ENCODE measurements around the gene PRDX5. TPM values are rescaled to one million over a fixed set of nuclear protein-coding genes. Genes with fewer than 3 reads are reported as not detected.
A peak's percentile ranks its signal among the peaks of the same experiment; 100 is the strongest.

PRDX5 gene
- total and polyA plus RNA-seq, 9 of the 15 experiments (the other 6 are each of a cell fraction or from before 2014, with no cell fraction given) = 40.8 to 327 (median 204) TPM

GRCh38 chr11:64356498-64357411 lies 38.8 kb downstream of the PRDX5 start (continued):
- TF ChIP-seq ZKSCAN1 (IDR thresholded peaks at IDR 0.05; ENCODE audit: low read depth, low read length) = peak; percentile 98
- no peak for TF ChIP-seq BRCA1 (IDR thresholded peaks at IDR 0.05)
- TF ChIP-seq BRCA1 (CRISPR knock-in tag; IDR thresholded peaks at IDR 0.05) = no peak
- TF ChIP-seq CTBP1 (IDR thresholded peaks at IDR 0.05; ENCODE audit: borderline replicate concordance) = peak; percentile 60; the same call in 1 of the 2 replicates
- TF ChIP-seq ZBTB1 (CRISPR knock-in tag; IDR thresholded peaks at IDR 0.05; ENCODE audit: borderline replicate concordance, low read depth) = no peak
- TF ChIP-seq MAFK (IDR thresholded peaks at IDR 0.05; ENCODE audit: low read length) = no peak
- peak; percentile 25 for TF ChIP-seq TBP (optimal IDR thresholded peaks at IDR 0.05; ENCODE audit: low read depth, low read length)
- TF ChIP-seq HNRNPH1 (optimal IDR thresholded peaks at IDR 0.05; ENCODE audit: low read depth, low read length) = no peak
- 0 out of 2 replicates have a peak, but pooled peaks have one; percentile 26 for TF ChIP-seq MTA2 (IDR thresholded peaks at IDR 0.05; ENCODE audit: low read depth)
- no peak for TF ChIP-seq ZNF175 (CRISPR knock-in tag; IDR thresholded peaks at IDR 0.05; ENCODE audit: low read depth)
- TF ChIP-seq, protein P1, sequence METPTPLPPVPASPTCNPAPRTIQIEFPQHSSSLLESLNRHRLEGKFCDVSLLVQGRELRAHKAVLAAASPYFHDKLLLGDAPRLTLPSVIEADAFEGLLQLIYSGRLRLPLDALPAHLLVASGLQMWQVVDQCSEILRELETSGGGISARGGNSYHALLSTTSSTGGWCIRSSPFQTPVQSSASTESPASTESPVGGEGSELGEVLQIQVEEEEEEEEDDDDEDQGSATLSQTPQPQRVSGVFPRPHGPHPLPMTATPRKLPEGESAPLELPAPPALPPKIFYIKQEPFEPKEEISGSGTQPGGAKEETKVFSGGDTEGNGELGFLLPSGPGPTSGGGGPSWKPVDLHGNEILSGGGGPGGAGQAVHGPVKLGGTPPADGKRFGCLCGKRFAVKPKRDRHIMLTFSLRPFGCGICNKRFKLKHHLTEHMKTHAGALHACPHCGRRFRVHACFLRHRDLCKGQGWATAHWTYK (CRISPR knock-in tag; IDR thresholded peaks at IDR 0.05) = no peak
- TF ChIP-seq ARNT (IDR thresholded peaks at IDR 0.05) = 0 out of 4 replicates have a peak, but pooled peaks of 1 of the 2 experiments have one; percentile 56
- TF ChIP-seq ZBTB7A (IDR thresholded peaks at IDR 0.05; ENCODE audit: borderline replicate concordance, control insufficient read depth, low read depth, low read length) = peak; percentile 65
- TF ChIP-seq, protein P2, sequence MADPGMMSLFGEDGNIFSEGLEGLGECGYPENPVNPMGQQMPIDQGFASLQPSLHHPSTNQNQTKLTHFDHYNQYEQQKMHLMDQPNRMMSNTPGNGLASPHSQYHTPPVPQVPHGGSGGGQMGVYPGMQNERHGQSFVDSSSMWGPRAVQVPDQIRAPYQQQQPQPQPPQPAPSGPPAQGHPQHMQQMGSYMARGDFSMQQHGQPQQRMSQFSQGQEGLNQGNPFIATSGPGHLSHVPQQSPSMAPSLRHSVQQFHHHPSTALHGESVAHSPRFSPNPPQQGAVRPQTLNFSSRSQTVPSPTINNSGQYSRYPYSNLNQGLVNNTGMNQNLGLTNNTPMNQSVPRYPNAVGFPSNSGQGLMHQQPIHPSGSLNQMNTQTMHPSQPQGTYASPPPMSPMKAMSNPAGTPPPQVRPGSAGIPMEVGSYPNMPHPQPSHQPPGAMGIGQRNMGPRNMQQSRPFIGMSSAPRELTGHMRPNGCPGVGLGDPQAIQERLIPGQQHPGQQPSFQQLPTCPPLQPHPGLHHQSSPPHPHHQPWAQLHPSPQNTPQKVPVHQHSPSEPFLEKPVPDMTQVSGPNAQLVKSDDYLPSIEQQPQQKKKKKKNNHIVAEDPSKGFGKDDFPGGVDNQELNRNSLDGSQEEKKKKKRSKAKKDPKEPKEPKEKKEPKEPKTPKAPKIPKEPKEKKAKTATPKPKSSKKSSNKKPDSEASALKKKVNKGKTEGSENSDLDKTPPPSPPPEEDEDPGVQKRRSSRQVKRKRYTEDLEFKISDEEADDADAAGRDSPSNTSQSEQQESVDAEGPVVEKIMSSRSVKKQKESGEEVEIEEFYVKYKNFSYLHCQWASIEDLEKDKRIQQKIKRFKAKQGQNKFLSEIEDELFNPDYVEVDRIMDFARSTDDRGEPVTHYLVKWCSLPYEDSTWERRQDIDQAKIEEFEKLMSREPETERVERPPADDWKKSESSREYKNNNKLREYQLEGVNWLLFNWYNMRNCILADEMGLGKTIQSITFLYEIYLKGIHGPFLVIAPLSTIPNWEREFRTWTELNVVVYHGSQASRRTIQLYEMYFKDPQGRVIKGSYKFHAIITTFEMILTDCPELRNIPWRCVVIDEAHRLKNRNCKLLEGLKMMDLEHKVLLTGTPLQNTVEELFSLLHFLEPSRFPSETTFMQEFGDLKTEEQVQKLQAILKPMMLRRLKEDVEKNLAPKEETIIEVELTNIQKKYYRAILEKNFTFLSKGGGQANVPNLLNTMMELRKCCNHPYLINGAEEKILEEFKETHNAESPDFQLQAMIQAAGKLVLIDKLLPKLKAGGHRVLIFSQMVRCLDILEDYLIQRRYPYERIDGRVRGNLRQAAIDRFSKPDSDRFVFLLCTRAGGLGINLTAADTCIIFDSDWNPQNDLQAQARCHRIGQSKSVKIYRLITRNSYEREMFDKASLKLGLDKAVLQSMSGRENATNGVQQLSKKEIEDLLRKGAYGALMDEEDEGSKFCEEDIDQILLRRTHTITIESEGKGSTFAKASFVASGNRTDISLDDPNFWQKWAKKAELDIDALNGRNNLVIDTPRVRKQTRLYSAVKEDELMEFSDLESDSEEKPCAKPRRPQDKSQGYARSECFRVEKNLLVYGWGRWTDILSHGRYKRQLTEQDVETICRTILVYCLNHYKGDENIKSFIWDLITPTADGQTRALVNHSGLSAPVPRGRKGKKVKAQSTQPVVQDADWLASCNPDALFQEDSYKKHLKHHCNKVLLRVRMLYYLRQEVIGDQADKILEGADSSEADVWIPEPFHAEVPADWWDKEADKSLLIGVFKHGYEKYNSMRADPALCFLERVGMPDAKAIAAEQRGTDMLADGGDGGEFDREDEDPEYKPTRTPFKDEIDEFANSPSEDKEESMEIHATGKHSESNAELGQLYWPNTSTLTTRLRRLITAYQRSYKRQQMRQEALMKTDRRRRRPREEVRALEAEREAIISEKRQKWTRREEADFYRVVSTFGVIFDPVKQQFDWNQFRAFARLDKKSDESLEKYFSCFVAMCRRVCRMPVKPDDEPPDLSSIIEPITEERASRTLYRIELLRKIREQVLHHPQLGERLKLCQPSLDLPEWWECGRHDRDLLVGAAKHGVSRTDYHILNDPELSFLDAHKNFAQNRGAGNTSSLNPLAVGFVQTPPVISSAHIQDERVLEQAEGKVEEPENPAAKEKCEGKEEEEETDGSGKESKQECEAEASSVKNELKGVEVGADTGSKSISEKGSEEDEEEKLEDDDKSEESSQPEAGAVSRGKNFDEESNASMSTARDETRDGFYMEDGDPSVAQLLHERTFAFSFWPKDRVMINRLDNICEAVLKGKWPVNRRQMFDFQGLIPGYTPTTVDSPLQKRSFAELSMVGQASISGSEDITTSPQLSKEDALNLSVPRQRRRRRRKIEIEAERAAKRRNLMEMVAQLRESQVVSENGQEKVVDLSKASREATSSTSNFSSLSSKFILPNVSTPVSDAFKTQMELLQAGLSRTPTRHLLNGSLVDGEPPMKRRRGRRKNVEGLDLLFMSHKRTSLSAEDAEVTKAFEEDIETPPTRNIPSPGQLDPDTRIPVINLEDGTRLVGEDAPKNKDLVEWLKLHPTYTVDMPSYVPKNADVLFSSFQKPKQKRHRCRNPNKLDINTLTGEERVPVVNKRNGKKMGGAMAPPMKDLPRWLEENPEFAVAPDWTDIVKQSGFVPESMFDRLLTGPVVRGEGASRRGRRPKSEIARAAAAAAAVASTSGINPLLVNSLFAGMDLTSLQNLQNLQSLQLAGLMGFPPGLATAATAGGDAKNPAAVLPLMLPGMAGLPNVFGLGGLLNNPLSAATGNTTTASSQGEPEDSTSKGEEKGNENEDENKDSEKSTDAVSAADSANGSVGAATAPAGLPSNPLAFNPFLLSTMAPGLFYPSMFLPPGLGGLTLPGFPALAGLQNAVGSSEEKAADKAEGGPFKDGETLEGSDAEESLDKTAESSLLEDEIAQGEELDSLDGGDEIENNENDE (IDR thresholded peaks at IDR 0.05; ENCODE audit: low read depth, low read length) = no peak
